Kidney epithelial cell (primary cell): Measurements from ENCODE around the gene ESRRG. TPM values are rescaled to one million over a fixed set of nuclear protein-coding genes. Genes with fewer than 3 reads are reported as not detected.

Experiments
- DNase-seq: peaks from one replicate; pipeline ENCODE4 v3.0.0-alpha.2; 2010; ENCODE audit warnings: low read depth
- H3K27me3 ChIP-seq: 2 replicates; pipeline ENCODE4 v1.6.0; 2011; ENCODE audit warnings: low read length; ENCODE audit not compliant: control insufficient read depth, insufficient read depth
- H3K36me3 ChIP-seq: 2 replicates; pipeline ENCODE4 v1.5.1; 2011; ENCODE audit warnings: low read length; ENCODE audit not compliant: control insufficient read depth, insufficient read depth
- H3K4me3 ChIP-seq: 2 replicates; pipeline ENCODE4 v1.5.1; 2011; ENCODE audit warnings: low read depth, mild to moderate bottlenecking, control low read depth, low read length
- CTCF ChIP-seq: IDR thresholded peaks from 2 replicates; pipeline ENCODE4 v1.5.1; 2011; ENCODE audit warnings: mild to moderate bottlenecking, moderate library complexity, low read length, control low read depth, inconsistent platforms; ENCODE audit not compliant: insufficient read depth, poor library complexity, severe bottlenecking
- total RNA-seq: library from RNA; depleted of rRNA; stranded (reverse); fragments of >200 nt; gene quantifications from 2 replicates; pipeline ENCODE4 v1.2.3, GENCODE V29; 2015

The ESRRG gene
- total RNA-seq, 1 donor from 2014 or later = 0.88 TPM

- no peak overlapping the region for H3K4me3 ChIP-seq
- no peaks in the 10 kb centered on the region for H3K27me3 ChIP-seq
- TF ChIP-seq CTCF = no peak
- DNase-seq = no peak
- H3K36me3 ChIP-seq = no peaks in the 10 kb centered on the region
Measured at GRCh38 chr1:216641669-216642460, 81.4 kb downstream of the ESRRG start.

GRCh38 chr1:216640100-216640499 lies 83.1 kb downstream of the ESRRG start:
- no peak overlapping the region for H3K4me3 ChIP-seq
- no peak for TF ChIP-seq CTCF
- no peak for DNase-seq
- H3K36me3 ChIP-seq = no peaks in the 10 kb centered on the region
- H3K27me3 ChIP-seq = no peaks in the 10 kb centered on the region

- DNase-seq = no peak
- no peak for TF ChIP-seq CTCF
- Histone ChIP-seq H3K36me3 (no peaks in the 10 kb centered on the region), H3K4me3 (no peak overlapping the region), H3K27me3 (no peaks in the 10 kb centered on the region)
Measured at GRCh38 chr1:216632980-216633379, 90.2 kb downstream of the ESRRG start.

DNA sequence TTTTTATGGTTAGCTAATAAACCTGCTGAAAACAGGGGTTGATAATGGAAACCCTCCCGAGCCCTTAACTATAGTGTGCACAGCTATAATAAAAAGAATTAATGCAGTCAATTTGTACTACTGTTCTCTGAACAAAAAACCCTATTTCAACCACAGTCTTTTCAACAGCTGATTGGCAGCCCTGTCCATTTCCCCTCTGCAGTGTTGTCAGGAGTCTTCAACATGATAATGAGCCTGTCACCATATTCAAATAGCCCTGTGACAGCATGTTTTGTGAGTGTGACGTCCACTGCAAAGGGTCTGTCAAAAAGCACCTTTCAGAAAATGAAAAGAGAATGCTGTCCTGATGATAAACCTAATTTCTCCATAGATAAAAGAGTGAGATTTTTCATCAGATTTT lies 92.7 kb downstream of the ESRRG start:
- DNase-seq = no peak
- no peaks in the 10 kb centered on the region for H3K36me3 ChIP-seq
- H3K4me3 ChIP-seq = no peak overlapping the region
- no peaks in the 10 kb centered on the region for H3K27me3 ChIP-seq
- no peak for TF ChIP-seq CTCF

DNA sequence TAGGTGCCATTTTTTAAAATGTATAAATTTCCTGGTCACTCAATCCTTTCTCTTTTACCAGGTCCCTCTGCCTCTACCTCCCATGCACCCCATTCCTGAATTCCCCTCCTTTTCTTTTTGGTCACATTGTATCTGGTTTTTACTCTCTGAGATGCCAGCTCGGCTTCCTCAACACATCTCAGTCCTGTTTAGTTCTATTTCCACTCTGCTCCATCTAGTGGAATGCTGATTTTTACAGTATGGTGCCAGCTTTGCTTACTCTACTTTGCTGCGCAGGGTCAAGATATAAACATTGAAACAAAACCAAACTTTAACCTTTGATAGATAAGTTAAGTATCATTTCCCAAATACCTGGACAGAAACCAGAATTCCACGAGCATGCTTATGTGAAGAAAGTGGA lies 96.0 kb downstream of the ESRRG start:
- no peak for TF ChIP-seq CTCF
- no peak for DNase-seq
- H3K4me3 ChIP-seq = no peak overlapping the region
- no peaks in the 10 kb centered on the region for H3K36me3 ChIP-seq
- no peaks in the 10 kb centered on the region for H3K27me3 ChIP-seq
